Left ventricle myocardium inferior (tissue), 1 donor: ENCODE results near the gene LRRC43. TPM values are rescaled to one million over a fixed set of nuclear protein-coding genes. Genes with fewer than 3 reads are reported as not detected.

Experiments
- DNase-seq: peaks from one replicate; pipeline ENCODE4 v3.0.0-alpha.2; 2020
- H3K27ac ChIP-seq: fragments of 200-600 bp; replicated peaks from 2 replicates; pipeline ENCODE4 v1.8.0; 2021
- H3K27me3 ChIP-seq: fragments of 200-600 bp; 2 replicates; pipeline ENCODE4 v1.8.0; 2021; ENCODE audit warnings: low read depth
- H3K36me3 ChIP-seq: fragments of 200-600 bp; 2 replicates; pipeline ENCODE4 v1.8.0; 2021
- H3K4me1 ChIP-seq: fragments of 200-600 bp; 2 replicates; pipeline ENCODE4 v1.8.0; 2021
- H3K4me3 ChIP-seq: fragments of 200-600 bp; 2 replicates; pipeline ENCODE4 v1.8.0; 2021; ENCODE audit warnings: mild to moderate bottlenecking, moderate library complexity
- H3K9me3 ChIP-seq: fragments of 200-600 bp; replicated peaks from 2 replicates; pipeline ENCODE4 v1.8.0; 2021
- CTCF ChIP-seq: fragments of 200-600 bp; IDR thresholded peaks from 2 replicates; pipeline ENCODE4 v1.8.0; 2021; ENCODE audit warnings: antibody characterized with exemption, mild to moderate bottlenecking, borderline replicate concordance
- intact Hi-C: fragments of 100-400 bp; cut with micrococcal nuclease; formaldehyde crosslinking; loops from one replicate; pipeline ENCODE4 v1.11.0; 2022
- total RNA-seq: library from RNA; stranded (reverse); fragmentation: NEBNext Ultra II Directional; extraction: Animal tissue kit (Norgen Biotek cat#: 25700); gene quantifications from one replicate; pipeline ENCODE4 v1.2.1, GENCODE V29; 2021
- donor health status: DM: no; HTN: yes; CAD: no; lungs with severe emphysema.

The LRRC43 gene
- total RNA-seq, 1 donor from 2014 or later: 0.74 TPM

GRCh38 chr12:122138181-122138580 lies 44.7 kb upstream of the LRRC43 start:
- DNase-seq: no peak
- Histone ChIP-seq H3K36me3 (peaks cover 79% of the 10 kb centered on the region), H3K4me3 (no peak overlapping the region), H3K9me3 (no peaks in the 10 kb centered on the region), H3K27ac (no peak overlapping the region), H3K27me3 (no peaks in the 10 kb centered on the region), H3K4me1 (peaks cover 7% of the 10 kb centered on the region)
- intact Hi-C loops: no loop called here
- no peak for TF ChIP-seq CTCF

GRCh38 chr12:122138616-122139015 lies 44.3 kb upstream of the LRRC43 start:
- intact Hi-C loops: no loop called here
- Histone ChIP-seq H3K27ac (no peak overlapping the region), H3K4me1 (peaks cover 10% of the 10 kb centered on the region), H3K9me3 (no peaks in the 10 kb centered on the region), H3K36me3 (peaks cover 80% of the 10 kb centered on the region), H3K4me3 (no peak overlapping the region), H3K27me3 (no peaks in the 10 kb centered on the region)
- no peak for TF ChIP-seq CTCF
- no peak for DNase-seq

GRCh38 chr12:122139266-122139665 lies 43.7 kb upstream of the LRRC43 start:
- intact Hi-C loops: no loop called here
- no peak for DNase-seq
- peaks cover 79% of the 10 kb centered on the region for H3K36me3 ChIP-seq
- H3K4me1 ChIP-seq: peaks cover 10% of the 10 kb centered on the region
- no peak overlapping the region for H3K27ac ChIP-seq
- no peaks in the 10 kb centered on the region for H3K27me3 ChIP-seq
- H3K9me3 ChIP-seq: no peaks in the 10 kb centered on the region
- H3K4me3 ChIP-seq: no peak overlapping the region
- no peak for TF ChIP-seq CTCF

GRCh38 chr12:122139941-122140340 lies 43.0 kb upstream of the LRRC43 start:
- H3K4me3 ChIP-seq: no peak overlapping the region
- intact Hi-C loops: no loop called here
- no peak for TF ChIP-seq CTCF
- peaks cover 72% of the 10 kb centered on the region for H3K36me3 ChIP-seq
- no peaks in the 10 kb centered on the region for H3K27me3 ChIP-seq
- no peaks in the 10 kb centered on the region for H3K9me3 ChIP-seq
- no peak overlapping the region for H3K27ac ChIP-seq
- no peak for DNase-seq
- H3K4me1 ChIP-seq: peaks cover 10% of the 10 kb centered on the region

GRCh38 chr12:122140467-122141257 lies 42.3 kb upstream of the LRRC43 start:
- Histone ChIP-seq H3K27me3 (no peaks in the 10 kb centered on the region), H3K4me3 (no peak overlapping the region), H3K4me1 (peaks cover 10% of the 10 kb centered on the region), H3K36me3 (peaks cover 65% of the 10 kb centered on the region), H3K27ac (no peak overlapping the region), H3K9me3 (no peaks in the 10 kb centered on the region)
- no peak for DNase-seq
- no peak for TF ChIP-seq CTCF
- intact Hi-C loops: no loop called here
